Stimulated activated naive CD8-positive, alpha-beta T cell treated with anti-CD3 and anti-CD28 coated beads, Interleukin-15, amount 100 ng/mL, for 72 hours (primary cell): ENCODE measurements around the gene SYT1.

ENCODE experiments used
- ATAC-seq: fragments of 150-1000 bp; cut with Tn5 transposase; 2 replicates; pipeline ENCODE4 v1.10.0; 2021; ENCODE audit warnings: mild to moderate bottlenecking, moderate library complexity
- DNase-seq, 2 donors: peaks; one replicate each; pipeline ENCODE4 v3.0.0; 2021 to 2022
- H3K27ac Mint-ChIP-seq, 2 donors: one replicate each; pipeline ENCODE4 v1.8.0; 2022; ENCODE audit warnings: mild to moderate bottlenecking in 2 of 2, mixed read lengths in 2 of 2, moderate library complexity in 2 of 2
- H3K27me3 Mint-ChIP-seq: one replicate; pipeline ENCODE4 v1.8.0; 2022; ENCODE audit warnings: mixed read lengths
- H3K4me1 Mint-ChIP-seq: one replicate; pipeline ENCODE4 v1.8.0; 2022; ENCODE audit warnings: mild to moderate bottlenecking, mixed read lengths
- H3K4me3 Mint-ChIP-seq, 2 donors: one replicate each; pipeline ENCODE4 v1.8.0; 2022; ENCODE audit warnings: mild to moderate bottlenecking in 2 of 2, mixed read lengths in 2 of 2, moderate library complexity in 1 of 2
- H3K9me3 Mint-ChIP-seq, 2 donors: one replicate each; pipeline ENCODE4 v1.8.0; 2022; ENCODE audit warnings: mixed read lengths in 2 of 2

The SYT1 gene

DNA sequence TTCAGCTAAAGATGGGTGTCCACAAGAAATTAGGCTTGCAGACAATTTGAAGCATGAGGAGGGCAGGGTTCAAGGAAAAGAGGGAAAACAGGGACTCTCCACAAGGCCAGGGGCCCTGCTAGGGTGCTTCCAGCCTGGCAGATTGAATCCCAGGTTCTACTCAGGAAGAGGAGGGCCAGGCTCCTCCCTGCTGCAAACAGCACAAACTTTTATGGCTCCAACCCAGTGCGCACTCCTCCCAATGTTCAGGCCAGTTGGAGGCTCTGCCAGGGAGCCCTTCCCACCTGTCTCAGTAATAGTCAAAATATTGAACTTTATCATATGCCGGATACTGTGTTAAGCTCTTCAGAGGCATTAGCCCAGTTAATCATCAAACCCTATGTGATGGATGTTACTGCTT is 244.4 kb downstream of the SYT1 start:
- no peaks in the 10 kb centered on the region for H3K27me3 Mint-ChIP-seq
- no peak for ATAC-seq
- H3K27ac Mint-ChIP-seq = no peak overlapping the region

DNA sequence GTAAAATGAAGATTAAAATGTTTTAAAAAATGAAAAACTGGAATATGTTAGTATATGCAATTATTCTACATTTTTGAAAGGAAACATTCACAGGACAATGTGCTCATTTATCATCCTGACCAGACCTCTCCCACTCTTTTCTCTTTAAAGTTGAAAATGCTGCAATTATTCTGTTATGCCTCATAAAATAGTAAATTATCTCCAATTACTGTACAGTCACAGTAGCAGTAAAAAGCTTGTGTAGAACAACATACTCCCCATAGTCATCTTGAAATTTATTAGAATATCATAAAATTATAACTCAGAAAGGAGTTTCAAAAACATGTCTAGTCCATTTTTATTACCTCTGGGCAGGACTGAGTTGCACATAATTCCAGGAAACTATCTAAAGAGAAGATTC is 250.3 kb downstream of the SYT1 start:
- DNase-seq (no peak), ATAC-seq (no peak)
- Mint-ChIP-seq H3K4me3 (no peak overlapping the region), H3K9me3 (no peaks in the 10 kb centered on the region), H3K27me3 (no peaks in the 10 kb centered on the region), H3K27ac (no peak overlapping the region), H3K4me1 (no peaks in the 10 kb centered on the region)

More for the DNA sequence above, 244.4 kb downstream of the SYT1 start:
- Mint-ChIP-seq H3K9me3 (peaks cover 5% of the 10 kb centered on the region in 2 donors), H3K4me1 (no peaks in the 10 kb centered on the region), H3K4me3 (no peak overlapping the region)
- DNase-seq = no peak

DNA sequence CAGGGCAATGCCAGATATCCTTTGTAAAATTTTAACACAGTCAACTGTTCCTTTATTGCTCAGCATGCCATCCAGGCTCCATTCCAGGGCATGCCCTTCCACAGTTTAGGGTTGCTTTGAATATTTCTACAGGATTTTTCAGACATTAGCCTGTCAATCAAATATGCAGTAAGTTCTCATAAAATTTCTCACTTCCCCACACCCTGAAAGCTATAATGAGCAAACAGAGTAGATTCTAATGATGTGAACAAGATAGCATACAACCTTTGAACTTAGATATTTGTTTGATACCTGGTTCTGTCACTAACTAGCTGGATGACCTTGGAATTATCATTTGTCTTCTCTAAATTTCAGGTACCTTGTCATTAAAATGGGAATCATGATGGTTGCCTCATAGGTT is 251.2 kb downstream of the SYT1 start:
- H3K27ac Mint-ChIP-seq = no peak overlapping the region
- DNase-seq = no peak
- no peaks in the 10 kb centered on the region for H3K9me3 Mint-ChIP-seq
- no peaks in the 10 kb centered on the region for H3K27me3 Mint-ChIP-seq
- H3K4me3 Mint-ChIP-seq = no peak overlapping the region
- no peak for ATAC-seq
- no peaks in the 10 kb centered on the region for H3K4me1 Mint-ChIP-seq

DNA sequence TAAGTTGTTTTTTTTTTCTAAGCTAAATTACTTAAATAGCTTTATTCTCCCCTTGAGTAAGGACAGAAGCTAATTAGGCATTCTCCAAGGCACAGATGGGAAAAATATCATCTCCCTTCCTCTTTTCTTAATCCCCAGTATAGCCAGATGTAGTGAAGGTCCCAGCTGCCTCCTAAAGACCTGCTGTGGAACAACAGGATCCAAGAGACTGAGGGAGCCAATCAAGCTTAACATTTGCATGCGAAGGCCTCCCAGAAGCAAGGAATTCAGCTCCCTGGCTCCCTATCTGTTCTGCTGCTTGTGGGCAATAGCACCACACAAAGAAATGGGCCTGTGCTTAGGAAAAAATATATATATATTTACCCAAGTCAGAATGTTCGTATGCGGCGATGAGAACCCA is 255.2 kb downstream of the SYT1 start:
- no peak overlapping the region for H3K4me3 Mint-ChIP-seq
- no peaks in the 10 kb centered on the region for H3K4me1 Mint-ChIP-seq
- no peak overlapping the region for H3K27ac Mint-ChIP-seq
- peaks cover 0 to 6% of the 10 kb centered on the region in 2 donors for H3K9me3 Mint-ChIP-seq
- H3K27me3 Mint-ChIP-seq = no peaks in the 10 kb centered on the region
- no peak for DNase-seq
- ATAC-seq = no peak

DNA sequence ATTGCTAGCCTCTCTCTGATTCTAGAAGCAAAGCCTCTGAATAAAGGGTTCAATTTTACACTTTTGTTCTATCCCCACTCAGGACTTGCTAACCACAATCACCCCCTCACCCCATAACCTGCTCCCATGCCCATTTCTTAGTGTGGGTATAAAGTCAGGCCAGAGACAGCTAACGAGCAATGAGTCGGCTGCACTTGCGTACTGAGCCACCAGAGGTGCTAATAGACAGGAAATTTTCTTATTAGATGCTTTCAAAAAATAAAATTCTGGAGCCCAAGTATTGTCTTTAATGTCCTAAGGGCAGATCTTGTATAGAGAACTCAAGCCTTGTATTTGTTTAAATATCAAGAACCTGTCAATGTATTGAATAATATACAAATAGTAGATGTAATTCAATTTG is 256.9 kb downstream of the SYT1 start:
- Mint-ChIP-seq H3K4me3 (no peak overlapping the region), H3K27ac (no peak overlapping the region), H3K4me1 (no peaks in the 10 kb centered on the region), H3K27me3 (no peaks in the 10 kb centered on the region), H3K9me3 (peaks cover 0 to 6% of the 10 kb centered on the region in 2 donors)
- DNase-seq = no peak
- ATAC-seq = no peak

DNA sequence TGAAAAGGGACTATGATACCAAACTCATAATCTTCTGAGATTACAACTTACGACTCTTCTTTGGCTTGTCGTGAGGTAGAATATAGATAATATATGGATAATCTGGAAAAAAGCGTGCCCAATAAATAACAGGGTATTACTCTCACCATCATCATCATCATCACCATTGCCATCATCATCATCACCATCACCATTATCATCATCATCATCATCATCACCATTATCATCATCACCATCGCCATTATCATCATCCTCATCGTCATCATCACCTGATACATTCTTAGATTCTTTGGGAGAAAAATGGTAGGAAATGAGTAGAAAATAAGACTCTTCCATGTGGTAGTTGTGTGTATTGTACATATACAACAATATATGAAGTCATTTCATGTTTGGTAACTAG is 259.8 kb downstream of the SYT1 start:
- ATAC-seq (no peak), DNase-seq (no peak)
- H3K4me3 Mint-ChIP-seq = no peak overlapping the region
- H3K4me1 Mint-ChIP-seq = no peaks in the 10 kb centered on the region
- no peak overlapping the region for H3K27ac Mint-ChIP-seq
- H3K27me3 Mint-ChIP-seq = no peaks in the 10 kb centered on the region
- peaks cover 0 to 6% of the 10 kb centered on the region in 2 donors for H3K9me3 Mint-ChIP-seq

DNA sequence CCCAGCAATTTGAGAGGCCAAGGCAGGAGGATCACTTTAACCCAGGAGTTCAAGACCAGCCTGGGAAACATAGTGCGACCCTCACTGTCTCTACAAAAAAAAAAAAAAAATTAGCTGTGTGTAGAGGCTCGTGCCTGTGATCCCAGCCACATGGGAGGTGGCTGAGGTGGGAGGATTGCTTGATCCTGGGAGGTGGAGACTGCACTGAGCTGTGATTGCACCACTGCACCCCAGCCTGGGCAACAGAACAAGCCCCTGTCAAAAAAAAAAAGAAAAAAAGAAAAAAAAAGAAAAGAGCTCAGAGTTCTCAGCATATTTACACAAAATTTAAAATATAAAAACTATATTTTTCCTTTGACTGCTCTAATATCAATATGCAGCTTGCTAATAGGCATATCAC is 260.8 kb downstream of the SYT1 start:
- DNase-seq = no peak
- H3K27ac Mint-ChIP-seq = no peak overlapping the region
- ATAC-seq = no peak
- no peaks in the 10 kb centered on the region for H3K4me1 Mint-ChIP-seq
- no peaks in the 10 kb centered on the region for H3K27me3 Mint-ChIP-seq
- no peak overlapping the region for H3K4me3 Mint-ChIP-seq
- H3K9me3 Mint-ChIP-seq = peaks cover 0 to 6% of the 10 kb centered on the region in 2 donors

DNA sequence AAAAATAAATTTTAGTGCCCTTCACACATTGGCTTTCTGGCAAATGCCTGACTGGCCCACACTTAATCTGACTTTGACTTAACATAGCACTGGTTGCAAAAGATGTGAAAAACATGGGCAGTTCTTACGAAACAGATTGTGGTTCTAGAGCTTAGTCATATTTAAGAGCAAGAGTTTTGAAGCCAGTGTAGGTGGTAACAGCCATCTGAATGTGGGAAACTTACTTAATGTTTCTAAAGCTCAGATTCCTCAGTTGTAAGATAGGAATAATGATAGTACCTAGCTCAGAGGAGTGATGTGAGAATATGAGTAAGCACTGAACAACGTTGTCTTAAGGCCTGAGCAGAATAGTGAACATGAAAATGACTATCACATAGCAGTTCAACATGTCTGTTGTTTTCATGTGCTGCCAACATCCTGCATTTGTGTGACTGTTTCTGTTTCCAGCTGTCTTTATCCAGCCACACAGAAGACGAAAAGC is 262.7 kb downstream of the SYT1 start:
- Mint-ChIP-seq H3K4me3 (no peak overlapping the region), H3K27me3 (no peaks in the 10 kb centered on the region), H3K9me3 (peaks cover 0 to 9% of the 10 kb centered on the region in 2 donors), H3K27ac (no peak overlapping the region), H3K4me1 (no peaks in the 10 kb centered on the region)
- ATAC-seq (peak; percentile 54), DNase-seq (no peak)

DNA sequence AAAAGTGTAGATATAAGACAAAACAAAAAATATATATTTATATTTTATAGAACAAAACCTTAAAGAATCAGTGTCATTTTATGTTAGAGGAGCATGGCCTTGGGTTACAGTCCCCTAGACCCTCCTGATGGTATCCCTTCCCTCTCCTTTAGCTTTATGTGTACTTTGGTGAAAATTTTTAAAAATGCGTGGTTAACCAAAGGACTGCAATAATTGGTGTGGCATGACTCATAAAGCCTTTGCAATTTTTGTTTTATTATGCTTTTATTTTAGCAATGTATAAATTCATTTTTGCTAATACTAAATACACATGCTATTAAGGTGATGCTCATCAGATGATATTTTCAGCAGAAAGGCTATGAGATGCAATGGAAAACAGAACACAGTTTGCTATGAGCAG is 264.4 kb downstream of the SYT1 start:
- no peak for ATAC-seq
- DNase-seq = no peak
- H3K27me3 Mint-ChIP-seq = no peaks in the 10 kb centered on the region
- H3K27ac Mint-ChIP-seq = no peak overlapping the region
- H3K4me1 Mint-ChIP-seq = no peaks in the 10 kb centered on the region
- peaks cover 0 to 9% of the 10 kb centered on the region in 2 donors for H3K9me3 Mint-ChIP-seq
- H3K4me3 Mint-ChIP-seq = no peak overlapping the region

DNA sequence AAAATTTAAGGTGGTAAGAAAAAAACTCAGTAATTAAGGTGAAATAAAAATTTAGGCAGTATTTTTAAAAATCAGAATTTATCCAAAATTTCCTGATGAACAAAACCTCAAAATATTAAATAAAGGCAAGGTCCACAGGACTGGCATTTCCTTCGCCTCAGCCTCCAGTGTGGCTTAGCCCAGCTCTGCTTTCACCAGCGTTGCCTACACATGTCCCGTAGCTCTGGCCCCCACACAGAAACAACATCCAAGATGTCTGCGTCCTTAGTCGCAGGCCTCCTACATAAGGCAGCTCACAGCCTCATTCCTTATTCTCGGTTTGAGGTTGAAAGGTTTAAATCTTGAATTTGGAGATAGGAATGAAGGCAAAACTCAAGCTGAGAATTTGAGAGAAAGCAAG is 274.3 kb downstream of the SYT1 start:
- H3K27ac Mint-ChIP-seq = no peak overlapping the region
- H3K4me3 Mint-ChIP-seq = no peak overlapping the region
- DNase-seq (no peak), ATAC-seq (no peak)
- H3K9me3 Mint-ChIP-seq = no peaks in the 10 kb centered on the region
- no peaks in the 10 kb centered on the region for H3K4me1 Mint-ChIP-seq
- H3K27me3 Mint-ChIP-seq = no peaks in the 10 kb centered on the region

DNA sequence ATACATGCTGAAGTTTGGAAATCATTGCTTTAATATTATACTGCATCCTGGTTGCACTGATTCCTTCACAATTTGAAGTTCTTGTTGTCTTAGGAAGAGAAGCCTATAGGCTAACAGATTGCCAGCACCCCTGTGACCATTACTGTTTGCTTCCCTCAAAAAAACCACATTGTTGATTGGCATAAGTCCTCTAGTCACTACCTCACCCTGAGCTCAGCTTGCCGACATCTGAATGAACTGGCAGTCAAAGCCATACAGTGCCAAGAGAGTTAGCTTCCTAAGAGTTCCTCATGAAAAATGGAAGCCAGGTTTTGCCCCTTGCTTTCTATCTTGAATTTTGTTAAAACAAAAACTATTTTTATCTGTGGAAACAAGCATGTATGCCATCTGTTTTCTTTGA is 276.1 kb downstream of the SYT1 start:
- no peak overlapping the region for H3K4me3 Mint-ChIP-seq
- DNase-seq = no peak
- H3K9me3 Mint-ChIP-seq = no peaks in the 10 kb centered on the region
- no peak overlapping the region for H3K27ac Mint-ChIP-seq
- ATAC-seq = no peak
- no peaks in the 10 kb centered on the region for H3K27me3 Mint-ChIP-seq
- H3K4me1 Mint-ChIP-seq = no peaks in the 10 kb centered on the region

DNA sequence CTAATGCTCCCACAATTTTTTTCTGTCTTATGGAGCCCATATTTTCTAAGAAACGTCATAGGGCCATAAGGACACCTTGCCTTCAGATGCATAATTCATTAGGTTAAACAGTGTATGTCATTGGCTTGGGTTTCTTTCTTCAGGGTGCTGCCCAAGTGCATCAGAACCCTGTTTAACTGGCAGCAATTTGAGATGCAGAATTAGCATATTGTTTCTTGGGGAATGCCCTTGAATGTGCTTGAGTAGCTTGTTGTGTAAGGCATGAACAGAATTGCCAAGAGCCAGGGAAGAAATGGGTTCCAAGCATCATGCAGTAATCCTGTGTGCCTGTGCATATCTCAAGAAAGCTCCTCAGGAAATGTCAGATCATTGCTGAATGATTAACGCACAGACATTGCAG is 277.2 kb downstream of the SYT1 start:
- DNase-seq = no peak
- Mint-ChIP-seq H3K27ac (no peak overlapping the region), H3K9me3 (no peaks in the 10 kb centered on the region), H3K4me1 (no peaks in the 10 kb centered on the region), H3K4me3 (no peak overlapping the region), H3K27me3 (no peaks in the 10 kb centered on the region)
- no peak for ATAC-seq

DNA sequence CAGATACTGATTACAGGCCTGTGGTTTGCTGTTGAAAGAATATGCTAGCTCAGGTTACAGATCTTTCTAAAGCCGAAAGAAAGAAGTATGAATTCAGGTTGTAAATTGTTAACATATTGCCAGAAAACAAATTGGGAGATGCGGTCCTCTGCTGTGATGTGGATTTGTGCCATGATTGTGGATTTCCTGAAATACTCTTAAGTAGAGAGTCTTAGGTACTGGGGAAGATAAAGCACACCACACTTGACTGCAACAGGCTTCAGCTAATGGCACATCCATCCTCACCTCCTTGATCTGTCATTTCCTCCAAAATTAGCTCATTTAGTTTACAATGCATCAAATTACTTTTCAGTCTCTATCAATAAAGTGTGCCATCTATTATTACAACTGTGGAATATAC is 279.2 kb downstream of the SYT1 start:
- no peak for DNase-seq
- H3K27ac Mint-ChIP-seq = no peak overlapping the region
- no peak for ATAC-seq
- no peaks in the 10 kb centered on the region for H3K9me3 Mint-ChIP-seq
- no peak overlapping the region for H3K4me3 Mint-ChIP-seq
- no peaks in the 10 kb centered on the region for H3K4me1 Mint-ChIP-seq
- H3K27me3 Mint-ChIP-seq = no peaks in the 10 kb centered on the region

DNA sequence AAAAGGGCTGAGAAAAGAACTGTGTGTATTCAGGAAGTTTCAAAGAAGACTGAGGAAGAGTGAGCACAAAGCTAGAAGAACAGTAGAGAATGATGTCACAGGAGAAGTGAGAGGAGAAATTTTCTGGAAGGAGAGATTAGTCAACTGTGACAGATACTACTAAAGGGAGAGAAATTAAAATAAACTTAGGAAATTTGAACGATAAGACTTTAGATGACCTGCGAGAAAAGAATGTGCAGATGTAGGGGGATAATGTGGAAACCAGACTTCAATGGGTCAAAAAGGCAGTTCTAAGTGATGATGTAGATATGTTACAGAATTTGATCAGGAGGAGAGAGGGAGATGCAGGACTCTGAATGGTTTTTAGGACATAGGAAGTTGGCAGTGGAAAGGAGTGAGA is 287.4 kb downstream of the SYT1 start:
- ATAC-seq (no peak), DNase-seq (no peak)
- no peak overlapping the region for H3K27ac Mint-ChIP-seq
- no peak overlapping the region for H3K4me3 Mint-ChIP-seq
- H3K9me3 Mint-ChIP-seq = peaks cover 0 to 12% of the 10 kb centered on the region in 2 donors
- H3K4me1 Mint-ChIP-seq = no peaks in the 10 kb centered on the region
- no peaks in the 10 kb centered on the region for H3K27me3 Mint-ChIP-seq

DNA sequence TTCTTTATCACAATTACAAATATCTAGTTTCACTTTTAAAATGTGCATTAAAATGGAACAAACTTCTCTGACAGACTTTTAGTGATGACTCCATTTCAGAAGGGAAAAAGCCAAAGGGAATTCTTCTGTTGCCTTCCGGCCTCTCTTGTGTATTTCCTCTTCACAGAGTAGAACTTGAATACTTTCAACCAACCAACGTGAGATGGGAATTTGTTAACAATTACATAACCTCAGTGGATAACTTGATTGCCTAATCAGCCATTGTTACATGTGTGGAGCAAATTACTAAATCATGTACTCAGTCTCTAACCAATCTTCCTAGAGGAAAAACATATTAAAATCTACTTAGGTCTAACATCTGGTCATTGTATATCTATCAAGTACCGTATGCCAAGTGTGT is 291.1 kb downstream of the SYT1 start:
- no peak overlapping the region for H3K4me3 Mint-ChIP-seq
- ATAC-seq (no peak), DNase-seq (no peak)
- H3K27ac Mint-ChIP-seq = no peak overlapping the region
- H3K27me3 Mint-ChIP-seq = no peaks in the 10 kb centered on the region
- H3K9me3 Mint-ChIP-seq = peaks cover 0 to 16% of the 10 kb centered on the region in 2 donors
- H3K4me1 Mint-ChIP-seq = no peaks in the 10 kb centered on the region

DNA sequence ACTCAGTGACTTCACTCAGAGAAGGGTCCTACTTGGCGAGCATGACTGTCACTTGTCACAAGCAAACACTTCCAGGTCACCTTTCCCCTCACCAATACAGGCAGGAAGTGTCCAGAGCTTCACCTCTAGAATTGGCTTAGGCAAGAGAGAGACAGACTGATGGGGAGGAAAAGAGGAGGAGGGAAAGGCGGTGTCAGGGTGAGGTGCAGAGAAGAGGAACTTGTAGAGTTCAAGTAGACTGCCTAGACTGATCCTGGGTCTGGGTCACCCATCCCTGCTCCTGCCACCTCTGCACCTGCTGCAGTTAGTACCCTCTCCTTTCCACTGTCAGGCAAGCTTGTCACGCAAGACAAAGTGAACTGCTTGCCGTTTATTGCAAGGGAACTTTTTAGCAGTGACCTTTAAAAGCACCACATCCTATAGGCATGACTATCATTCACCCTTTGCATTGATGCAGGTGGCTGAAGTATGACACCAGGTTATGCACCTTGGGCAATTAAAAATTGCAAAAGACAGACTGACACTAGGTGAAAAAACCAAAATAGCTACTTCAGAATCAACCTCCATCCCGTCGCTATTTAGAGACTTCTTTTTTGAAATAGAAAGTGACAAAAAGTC is 292.4 kb downstream of the SYT1 start:
- Mint-ChIP-seq H3K27ac (no peak overlapping the region), H3K27me3 (no peaks in the 10 kb centered on the region), H3K4me1 (no peaks in the 10 kb centered on the region), H3K9me3 (peaks cover 0 to 10% of the 10 kb centered on the region in 2 donors), H3K4me3 (no peak overlapping the region)
- no peak for ATAC-seq
- no peak for DNase-seq

DNA sequence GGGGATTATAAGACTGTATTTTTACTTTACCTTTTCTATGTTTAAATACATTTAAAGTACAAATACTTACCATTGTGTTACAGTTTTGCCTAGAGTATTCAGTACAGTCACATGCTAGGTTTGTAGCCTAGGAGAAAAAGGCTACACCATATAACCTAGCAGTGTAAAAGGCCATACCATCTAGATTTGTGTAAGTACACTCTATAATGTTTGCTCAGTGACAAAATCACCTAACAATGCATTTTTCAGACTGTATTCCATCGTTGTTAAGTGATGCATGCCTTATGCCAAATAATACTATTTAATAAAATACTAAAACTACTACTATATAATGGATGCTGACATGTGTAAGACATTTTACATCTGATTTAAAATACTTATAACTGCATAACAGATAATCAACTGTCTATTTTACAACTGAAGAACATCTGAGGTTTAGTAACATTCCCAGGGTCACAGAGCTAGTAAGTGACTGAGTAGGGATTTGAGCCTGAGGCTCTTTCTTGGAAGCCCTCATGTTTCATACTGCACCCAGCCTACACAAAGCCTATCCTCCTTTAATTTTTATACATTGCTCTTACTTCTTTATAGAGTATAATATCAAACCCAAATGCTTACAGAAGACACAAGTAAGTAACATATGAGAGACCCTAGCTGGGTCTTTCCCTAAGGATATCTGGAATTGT is 296.8 kb downstream of the SYT1 start:
- Mint-ChIP-seq H3K27ac (no peak overlapping the region), H3K9me3 (peaks cover 0 to 6% of the 10 kb centered on the region in 2 donors), H3K4me1 (no peaks in the 10 kb centered on the region), H3K27me3 (no peaks in the 10 kb centered on the region), H3K4me3 (no peak overlapping the region)
- DNase-seq = no peak
- ATAC-seq = no peak
